Hepatocyte (in vitro differentiated cells): ENCODE results near the gene KIF3A. TPM values are rescaled to one million over a fixed set of nuclear protein-coding genes. Genes with fewer than 3 reads are reported as not detected.

ENCODE experiments used
- DNase-seq: peaks from one replicate; pipeline ENCODE4 v3.0.0-alpha.2; 2016; ENCODE audit warnings: low spot score
- H2AFZ ChIP-seq: fragments of 200-600 bp; sonication (generic); 2 replicates; pipeline ENCODE4 v1.6.0; 2016; ENCODE audit warnings: antibody characterized with exemption, mild to moderate bottlenecking
- H3K27ac ChIP-seq: fragments of 200-600 bp; sonication (generic); 2 replicates; pipeline ENCODE4 v1.5.1; 2016; ENCODE audit warnings: mild to moderate bottlenecking
- H3K27me3 ChIP-seq: fragments of 200-600 bp; sonication (generic); 2 replicates; pipeline ENCODE4 v1.6.1; 2016
- H3K36me3 ChIP-seq: fragments of 200-600 bp; sonication (generic); replicated peaks from 2 replicates; pipeline ENCODE4 v1.5.1; 2016; ENCODE audit warnings: low read depth; ENCODE audit not compliant: insufficient read depth
- H3K4me1 ChIP-seq: fragments of 200-600 bp; sonication (generic); 2 replicates; pipeline ENCODE4 v1.5.1; 2016; ENCODE audit warnings: mild to moderate bottlenecking, moderate library complexity; ENCODE audit not compliant: insufficient read depth
- H3K4me2 ChIP-seq: fragments of 200-600 bp; sonication (generic); 2 replicates; pipeline ENCODE4 v1.6.0; 2016
- H3K4me3 ChIP-seq: fragments of 200-600 bp; sonication (generic); 2 replicates; pipeline ENCODE4 v1.5.1; 2016; ENCODE audit warnings: mild to moderate bottlenecking
- H3K79me2 ChIP-seq: fragments of 200-600 bp; sonication (generic); 2 replicates; pipeline ENCODE4 v1.6.0; 2017; ENCODE audit warnings: mild to moderate bottlenecking
- H3K9me2 ChIP-seq: fragments of 200-600 bp; sonication (generic); replicated peaks from 2 replicates; pipeline ENCODE4 v1.6.0; 2017; ENCODE audit warnings: mild to moderate bottlenecking; ENCODE audit not compliant: insufficient read depth
- H3K9me3 ChIP-seq: fragments of 200-600 bp; sonication (generic); 2 replicates; pipeline ENCODE4 v1.5.1; 2016; ENCODE audit warnings: low read depth, mild to moderate bottlenecking
- H4K20me1 ChIP-seq: fragments of 200-600 bp; sonication (generic); 2 replicates; pipeline ENCODE4 v1.6.0; 2016; ENCODE audit warnings: mild to moderate bottlenecking; ENCODE audit not compliant: insufficient read depth, poor library complexity, severe bottlenecking
- CTCF ChIP-seq: fragments of 200-600 bp; sonication (generic); IDR thresholded peaks from 2 replicates; pipeline ENCODE4 v1.5.1; 2016; ENCODE audit warnings: antibody characterized with exemption, mild to moderate bottlenecking; ENCODE audit not compliant: poor library complexity
- EZH2 ChIP-seq: fragments of 200-600 bp; sonication (generic); IDR thresholded peaks from 2 replicates; pipeline ENCODE4 v1.6.1; 2016; ENCODE audit warnings: antibody characterized with exemption, mild to moderate bottlenecking, borderline replicate concordance
- EZH2phosphoT487 ChIP-seq: fragments of 200-600 bp; sonication (generic); IDR thresholded peaks from one replicate; pipeline ENCODE4 v1.6.1; 2018; ENCODE audit warnings: antibody characterized with exemption, mild to moderate bottlenecking, low read depth, moderate library complexity; ENCODE audit not compliant: unreplicated experiment, severe bottlenecking
- WGBS: methylation state at CpG from one replicate; pipeline ENCODE4 v1.1.6; 2016; ENCODE audit warnings: low lambda C conversion rate; ENCODE audit errors: missing lambda C conversion rate; 5-methylcytosine and 5-hydroxymethylcytosine counted together
- polyA plus RNA-seq: library from polyadenylated mRNA; unstranded; fragments of >200 nt; fragmentation: Nextera tagmentation; extraction: Ambion mirVana; gene quantifications from 2 replicates; pipeline ENCODE4 v1.2.1, GENCODE V29; 2016
- total RNA-seq: library from RNA; depleted of rRNA; stranded (reverse); fragments of >200 nt; gene quantifications from 2 replicates; pipeline ENCODE4 v1.2.3, GENCODE V29; 2014

KIF3A gene
- total and polyA plus RNA-seq, 2 experiments from 2014 or later = 9.2 to 12.6 TPM

DNA sequence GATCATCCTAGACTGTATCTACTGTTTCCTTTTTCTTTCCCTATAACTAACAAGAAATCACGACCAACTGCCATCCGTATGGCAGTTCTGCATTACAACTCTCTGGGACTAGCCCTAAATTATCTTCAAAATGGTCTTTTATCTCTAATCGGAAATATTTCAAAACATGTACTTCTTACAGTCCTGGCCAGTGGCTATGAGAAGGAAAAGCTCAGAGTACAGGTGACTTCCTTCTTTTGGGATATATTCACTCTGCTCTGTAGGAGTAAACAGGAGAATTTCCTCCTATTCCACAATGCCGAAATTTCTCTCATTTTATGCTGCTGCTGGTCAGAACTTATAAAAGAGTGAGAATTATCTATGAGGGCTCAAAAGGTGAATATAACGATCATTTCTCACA, 41.5 kb upstream of the KIF3A start:
- H3K79me2 ChIP-seq = peaks cover 28% of the 10 kb centered on the region
- no peak overlapping the region for H3K4me2 ChIP-seq
- no peak for TF ChIP-seq EZH2phosphoT487
- no peak for TF ChIP-seq CTCF
- no peak for TF ChIP-seq EZH2
- no peaks in the 10 kb centered on the region for H3K36me3 ChIP-seq
- 88% methylated on average over 5 of the region's 5 CpGs for WGBS
- peaks cover 15% of the 10 kb centered on the region for H3K4me1 ChIP-seq
- no peak for DNase-seq
- H3K9me2 ChIP-seq = no peaks in the 10 kb centered on the region
- H3K9me3 ChIP-seq = no peaks in the 10 kb centered on the region
- H4K20me1 ChIP-seq = peaks cover 9% of the 10 kb centered on the region
- no peak overlapping the region for H3K27ac ChIP-seq
- H3K4me3 ChIP-seq = no peak overlapping the region
- no peak overlapping the region for H2AFZ ChIP-seq
- H3K27me3 ChIP-seq = no peaks in the 10 kb centered on the region

DNA sequence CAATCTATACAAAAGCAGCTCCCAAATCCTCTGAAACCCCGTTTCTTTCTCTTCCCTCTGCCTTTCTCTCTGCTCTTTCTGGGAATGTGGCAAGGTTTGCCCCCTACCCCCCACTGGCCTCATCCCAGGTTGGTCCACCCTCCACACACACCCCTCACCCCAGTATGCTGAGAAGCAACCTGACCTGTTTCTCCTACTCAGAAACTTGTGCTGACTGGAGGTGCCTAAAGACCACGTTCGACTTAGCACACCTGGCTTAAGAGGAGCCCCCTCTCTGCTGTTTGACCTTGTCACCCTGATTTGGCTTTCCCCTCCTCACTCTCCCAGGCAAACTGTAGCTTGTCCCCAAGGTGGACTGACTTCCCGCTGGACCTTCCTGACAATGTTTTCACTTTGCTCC, 40.8 kb upstream of the KIF3A start:
- Histone ChIP-seq H3K4me1 (peaks cover 15% of the 10 kb centered on the region), H4K20me1 (peaks cover 9% of the 10 kb centered on the region), H3K9me3 (no peaks in the 10 kb centered on the region), H3K36me3 (no peaks in the 10 kb centered on the region), H3K27ac (no peak overlapping the region), H2AFZ (peak overlapping the region; percentile 100), H3K4me3 (no peak overlapping the region), H3K9me2 (no peaks in the 10 kb centered on the region), H3K27me3 (no peaks in the 10 kb centered on the region), H3K4me2 (peak overlapping the region; percentile 98), H3K79me2 (peaks cover 35% of the 10 kb centered on the region)
- DNase-seq = no peak
- TF ChIP-seq EZH2phosphoT487 = no peak
- TF ChIP-seq EZH2 = no peak
- TF ChIP-seq CTCF = no peak
- 68% methylated on average over 4 of the region's 4 CpGs for WGBS

GRCh38 chr5:132777209-132778069, 40.1 kb upstream of the KIF3A start, which contains the start of gene SEPTIN8:
TSS of gene SEPTIN8 (minus strand) at chr5:132777239. CDS start at chr5:132777137, 102 bp downstream.
- H3K79me2 ChIP-seq = peaks cover 42% of the 10 kb centered on the region
- no peaks in the 10 kb centered on the region for H3K9me2 ChIP-seq
- 4% methylated on average over 45 of the region's 82 CpGs for WGBS
- peak within 1 kb of the TSS; percentile 14 for H3K27ac ChIP-seq
- no peaks in the 10 kb centered on the region for H3K9me3 ChIP-seq
- no peaks in the 10 kb centered on the region for H3K36me3 ChIP-seq
- TF ChIP-seq EZH2phosphoT487 = no peak
- no peak for TF ChIP-seq EZH2
- no peak for TF ChIP-seq CTCF
- peak within 1 kb of the TSS; percentile 88 for H3K4me3 ChIP-seq
- H3K27me3 ChIP-seq = no peaks in the 10 kb centered on the region
- H3K4me2 ChIP-seq = peak within 1 kb of the TSS; percentile 98
- peak; percentile 71 for DNase-seq
- H4K20me1 ChIP-seq = peaks cover 9% of the 10 kb centered on the region
- peaks cover 15% of the 10 kb centered on the region for H3K4me1 ChIP-seq
- peak within 1 kb of the TSS; percentile 100 for H2AFZ ChIP-seq
